SK-N-SH (cell line): ENCODE results near the gene TBC1D16. TPM values are rescaled to one million over a fixed set of nuclear protein-coding genes. Genes with fewer than 3 reads are reported as not detected.

Experiments
- CTCF ChIA-PET: fragments of 300-600, 350-600 bp; formaldehyde crosslinking; extraction: SDS; loops from one replicate; lab custom pipeline; 2021; lab: Yijun Ruan, JAX
- POLR2A ChIA-PET: fragments of 350-600 bp; sonication (Branson Sonifier 250); formaldehyde crosslinking; extraction: SDS; loops from one replicate; lab custom pipeline; 2020; ENCODE audit warnings: antibody characterized with exemption, inconsistent platforms; lab: Yijun Ruan, JAX
- DNase-seq: peaks from one replicate; pipeline ENCODE4 v3.0.0; 2012
- H2AFZ ChIP-seq: fragments of 200-600 bp; sonication (generic); 2 replicates; pipeline ENCODE4 v1.8.1; 2016; ENCODE audit warnings: antibody characterized with exemption, mild to moderate bottlenecking, low read depth
- H3F3A ChIP-seq: fragments of 200-600 bp; sonication (generic); replicated peaks from 2 replicates; pipeline ENCODE3; 2016; ENCODE audit warnings: antibody characterized with exemption, mild to moderate bottlenecking; ENCODE audit not compliant: insufficient read depth
- H3K27ac ChIP-seq, 2 experiments: fragments of 200-500 bp in 1 of 2; fragments of 200-600 bp in 1 of 2; sonication (Bioruptor generic) in 1 of 2; sonication (generic), shearing (Covaris generic) in 1 of 2; 2 replicates each; pipeline versions ENCODE4 v1.5.1 to v1.6.1; 2014 to 2016; ENCODE audit warnings: low read depth in 2 of 2, inconsistent platforms in 1 of 2, low read length in 1 of 2, mild to moderate bottlenecking in 1 of 2, mixed read lengths in 1 of 2
- H3K27me3 ChIP-seq: fragments of 200-600 bp; sonication (generic), shearing (Covaris generic); 2 replicates; pipeline ENCODE4 v1.6.1; 2016; ENCODE audit warnings: mixed run types; ENCODE audit not compliant: insufficient read depth
- H3K36me3 ChIP-seq, 2 experiments: fragments of 200-500 bp in 1 of 2; fragments of 200-600 bp in 1 of 2; sonication (Bioruptor generic) in 1 of 2; sonication (generic) in 1 of 2; replicated peaks in 1 of 2; 2 replicates each; pipeline versions ENCODE3 to v1.5.1; 2014 to 2016; ENCODE audit warnings: low read length in 1 of 2, mild to moderate bottlenecking in 1 of 2; ENCODE audit not compliant: insufficient read depth in 2 of 2, control insufficient read depth in 1 of 2
- H3K4me1 ChIP-seq, 2 experiments: fragments of 200-500 bp in 1 of 2; fragments of 200-600 bp in 1 of 2; sonication (Bioruptor generic) in 1 of 2; sonication (generic), shearing (Covaris generic) in 1 of 2; 2 replicates each; pipeline versions ENCODE4 v1.5.1 to v1.6.1; 2014 to 2016; ENCODE audit warnings: low read depth in 1 of 2, low read length in 1 of 2, mixed run types in 1 of 2; ENCODE audit not compliant: insufficient read depth in 2 of 2, control insufficient read depth in 1 of 2
- H3K4me2 ChIP-seq: fragments of 200-600 bp; sonication (generic), shearing (Covaris generic); 2 replicates; pipeline ENCODE4 v1.6.1; 2017; ENCODE audit warnings: mixed run types
- H3K4me3 ChIP-seq, 2 experiments: fragments of 200-500 bp in 1 of 2; fragments of 200-600 bp in 1 of 2; sonication (Bioruptor generic) in 1 of 2; sonication (generic), shearing (Covaris generic) in 1 of 2; 2 replicates each; pipeline versions ENCODE4 v1.5.1 to v1.8.1; 2014 to 2016; ENCODE audit warnings: low read depth in 2 of 2, inconsistent platforms in 1 of 2, low read length in 1 of 2, mild to moderate bottlenecking in 1 of 2, mixed read lengths in 1 of 2, moderate library complexity in 1 of 2
- H3K79me2 ChIP-seq: fragments of 200-600 bp; sonication (generic); 2 replicates; pipeline ENCODE4 v1.8.1; 2017; ENCODE audit warnings: mild to moderate bottlenecking; ENCODE audit not compliant: insufficient read depth
- H3K9ac ChIP-seq: fragments of 200-600 bp; sonication (generic); 2 replicates; pipeline ENCODE4 v1.6.1; 2017; ENCODE audit warnings: mixed run types
- H3K9me2 ChIP-seq: fragments of 200-600 bp; sonication (generic); 2 replicates; pipeline ENCODE4 v1.6.1; 2017; ENCODE audit warnings: mixed run types
- H3K9me3 ChIP-seq: fragments of 200-600 bp; sonication (generic); 2 replicates; pipeline ENCODE4 v1.6.1; 2017; ENCODE audit warnings: mixed run types, mild to moderate bottlenecking, moderate library complexity
- H4K20me1 ChIP-seq: fragments of 200-600 bp; sonication (generic); 2 replicates; pipeline ENCODE4 v1.6.1; 2017; ENCODE audit warnings: mild to moderate bottlenecking, mixed run types; ENCODE audit not compliant: insufficient read depth
- CHD2 ChIP-seq: fragments of 150-350 bp; IDR thresholded peaks from 2 replicates; pipeline ENCODE4 v1.6.1; 2018; ENCODE audit warnings: low read length; ENCODE audit not compliant: partially characterized antibody
- ELF1 ChIP-seq: IDR thresholded peaks from 2 replicates; pipeline ENCODE4 v1.4.0; 2012
- EP300 ChIP-seq, 2 experiments: IDR thresholded peaks; 2 replicates each; pipeline versions ENCODE4 v1.4.0 to v1.6.1; 2012; ENCODE audit warnings: borderline replicate concordance in 1 of 2, low read depth in 1 of 2, low read length in 1 of 2
- EZH2phosphoT487 ChIP-seq: fragments of 200-600 bp; sonication (generic); IDR thresholded peaks from 2 replicates; pipeline ENCODE4 v1.6.1; 2017; ENCODE audit warnings: low read depth, mixed run types, mild to moderate bottlenecking, antibody characterized with exemption, moderate library complexity, borderline replicate concordance
- JUND ChIP-seq: IDR thresholded peaks from 2 replicates; pipeline ENCODE4 v1.4.0; 2012
- MXI1 ChIP-seq: IDR thresholded peaks from 2 replicates; pipeline ENCODE4 v1.6.1; 2012; ENCODE audit warnings: mild to moderate bottlenecking, low read depth, low read length, improper control_type of control experiment
- NRF1 ChIP-seq: IDR thresholded peaks from 2 replicates; pipeline ENCODE4 v1.6.1; 2012; ENCODE audit warnings: low read depth, mild to moderate bottlenecking, low read length
- PBX3 ChIP-seq: IDR thresholded peaks from 2 replicates; pipeline ENCODE4; 2012
- POLR2AphosphoS5 ChIP-seq: IDR thresholded peaks from 2 replicates; pipeline ENCODE4 v1.6.1; 2012; ENCODE audit warnings: low read depth, low read length
- REST ChIP-seq: IDR thresholded peaks from 2 replicates; pipeline ENCODE4 v1.6.1; 2012; ENCODE audit warnings: mild to moderate bottlenecking, low read depth, low read length, moderate library complexity
- RXRA ChIP-seq: IDR thresholded peaks from 2 replicates; pipeline ENCODE4 v1.4.0; 2012; ENCODE audit warnings: low read depth, mild to moderate bottlenecking, borderline replicate concordance
- SIN3A ChIP-seq: IDR thresholded peaks from 2 replicates; pipeline ENCODE4 v1.6.1; 2012; ENCODE audit warnings: low read depth, mild to moderate bottlenecking, low read length, moderate library complexity, borderline replicate concordance
- TAF1 ChIP-seq: IDR thresholded peaks from 2 replicates; pipeline ENCODE4 v1.6.1; 2012; ENCODE audit warnings: low read depth, mild to moderate bottlenecking, low read length, moderate library complexity, borderline replicate concordance
- USF2 ChIP-seq: fragments of 150-350 bp; IDR thresholded peaks from 2 replicates; pipeline ENCODE4 v1.6.1; 2017; ENCODE audit warnings: antibody characterized with exemption, low read length, low read depth, borderline replicate concordance
- YY1 ChIP-seq: IDR thresholded peaks from 2 replicates; pipeline ENCODE4 v1.4.0; 2012; ENCODE audit warnings: low read depth, mild to moderate bottlenecking
- ZBTB33 ChIP-seq: IDR thresholded peaks from 2 replicates; pipeline ENCODE4 v1.4.0; 2012; ENCODE audit warnings: low read depth, borderline replicate concordance
- WGBS: methylation state at CpG from one replicate; pipeline ENCODE4 v1.1.6; 2017; ENCODE audit warnings: low lambda C conversion rate; 5-methylcytosine and 5-hydroxymethylcytosine counted together
- polyA plus RNA-seq, 3 experiments: library from polyadenylated mRNA; depleted of rRNA; stranded (reverse); fragments of >200 nt; gene quantifications; 2 replicates each; pipeline ENCODE4 v1.2.3, GENCODE V29; 2012

TBC1D16 gene
- polyA plus RNA-seq, 1 of the 3 experiments (the other 2 are of a cell fraction) = 14.5 TPM

GRCh38 chr17:80083136-80083661 lies 47.5 kb upstream of the TBC1D16 start:
- Histone ChIP-seq H3F3A (no peaks in the 10 kb centered on the region), H3K4me3 (no peak overlapping the region), H3K4me1 (peaks cover 0 to 6% of the 10 kb centered on the region in 2 experiments; a peak in 1 of 4 replicates), H3K36me3 (no peaks in the 10 kb centered on the region), H3K27me3 (no peaks in the 10 kb centered on the region), H3K79me2 (no peaks in the 10 kb centered on the region), H3K9me3 (no peaks in the 10 kb centered on the region), H3K27ac (no peak overlapping the region), H3K9ac (no peak overlapping the region), H3K4me2 (no peak overlapping the region), H3K9me2 (no peaks in the 10 kb centered on the region), H4K20me1 (no peaks in the 10 kb centered on the region), H2AFZ (peak overlapping the region; percentile 30; the same call in 1 of the 2 replicates)
- ChIA-PET CTCF (interaction anchor here (0.6 to 4.7 kb wide), 70 partner anchors 9 to 344 kb away, joined by 3 to 86 read pairs (median 5); partner anchors contain the start of genes EIF4A3, ENDOV and GAA), POLR2A (interaction anchor here (0.9 kb wide), 1 partner anchor 18 kb away, joined by 3 read pairs; the partner anchor contains the start of gene GAA)
- DNase-seq = no peak
- no peak for TF ChIP-seq JUND
- TF ChIP-seq PBX3 = no peak
- no peak for TF ChIP-seq SIN3A
- TF ChIP-seq REST = no peak
- no peak for TF ChIP-seq MXI1
- no peak for TF ChIP-seq RXRA
- TF ChIP-seq EZH2phosphoT487 = no peak
- TF ChIP-seq NRF1 = no peak
- TF ChIP-seq ZBTB33 = no peak
- no peak for TF ChIP-seq EP300 (IDR thresholded peaks at IDR 0.05; ENCODE audit: borderline replicate concordance in 1 of 2, low read depth in 1 of 2, low read length in 1 of 2)
- no peak for TF ChIP-seq POLR2AphosphoS5
- no peak for TF ChIP-seq YY1
- TF ChIP-seq TAF1 = no peak
- no peak for TF ChIP-seq USF2
- no peak for TF ChIP-seq CHD2
- TF ChIP-seq ELF1 = no peak
- 79% methylated on average over 12 of the region's 13 CpGs for WGBS
